ENCODE results near the gene TP73. TPM values are rescaled to one million over a fixed set of nuclear protein-coding genes. Genes with fewer than 3 reads are reported as not detected.

Gene TP73
- polyA plus RNA-seq, 1 experiment = not detected

DNA sequence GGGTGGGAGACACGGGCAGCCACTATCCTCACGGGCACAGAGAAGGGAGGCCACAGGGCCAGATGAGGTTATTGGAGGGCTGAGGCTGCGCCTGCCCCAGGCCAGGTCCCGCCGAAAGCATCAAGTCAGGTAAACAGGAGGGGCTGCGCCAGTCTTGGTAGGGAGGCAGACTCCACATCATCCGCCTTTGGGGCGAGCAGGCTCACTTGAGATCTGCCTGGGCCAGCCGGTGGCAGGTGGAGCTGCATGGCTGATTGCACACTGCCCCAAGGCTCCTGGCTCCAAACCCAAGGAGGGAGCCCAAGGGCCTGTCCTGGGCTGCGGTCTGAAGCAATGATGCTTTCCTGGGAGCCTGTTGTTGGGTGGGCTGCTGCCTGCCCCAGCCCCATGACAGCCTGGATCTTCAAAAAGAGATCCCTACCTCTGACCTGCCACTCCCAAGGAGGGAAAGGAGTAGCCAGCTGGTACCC is 124.8 kb downstream of the TP73 start:
- ChIA-PET CTCF (no interaction called here), POLR2A (no interaction called here)
- no peak overlapping the region for H3K27ac ChIP-seq (ENCODE audit: low read depth, low read length)

DNA sequence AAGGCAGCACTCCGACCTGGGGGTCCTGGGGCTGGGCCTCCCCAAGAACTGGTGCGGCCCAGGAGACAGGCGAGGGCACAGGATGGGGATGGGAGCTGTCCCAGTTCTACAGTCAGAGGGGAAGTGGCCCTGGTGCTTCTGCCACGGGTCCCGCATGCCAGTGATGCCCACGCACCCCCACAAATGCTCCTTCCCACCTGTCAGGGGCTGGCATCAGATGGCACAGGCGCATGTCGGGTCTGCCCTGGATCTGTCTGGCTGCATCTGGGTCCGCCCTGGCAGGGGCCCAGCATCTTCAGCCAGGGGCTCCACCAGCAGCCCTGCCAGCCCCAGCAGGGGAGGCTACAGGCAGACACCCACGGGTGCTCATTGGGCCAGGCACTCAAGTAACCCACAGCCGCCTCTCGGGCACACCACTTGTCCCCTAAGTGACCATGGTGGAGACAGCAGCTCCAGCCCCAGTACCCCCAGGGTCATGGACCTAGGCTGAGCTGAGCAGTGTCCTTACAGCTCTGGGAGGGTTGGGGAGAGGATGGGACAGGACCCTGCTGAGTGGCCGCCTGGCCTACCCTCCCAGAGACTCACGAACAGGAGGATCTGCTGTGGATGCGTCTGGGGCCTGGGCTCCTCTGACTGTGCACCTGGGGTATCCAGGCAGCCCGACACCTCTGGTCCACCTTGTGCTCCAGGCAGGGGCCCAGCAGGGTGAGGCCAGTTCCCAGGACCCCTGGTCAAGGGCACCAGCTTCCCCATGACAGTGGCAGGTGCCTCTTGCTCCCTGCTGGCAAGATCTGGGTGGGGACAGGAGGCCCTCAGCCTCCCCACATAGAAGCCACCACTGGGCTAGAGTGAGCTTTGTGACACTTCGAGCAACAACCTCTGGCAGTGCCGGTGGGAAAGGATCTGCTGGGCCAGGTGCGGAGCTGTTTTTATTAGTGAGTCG is 125.6 kb downstream of the TP73 start:
- TF ChIP-seq, protein P1, sequence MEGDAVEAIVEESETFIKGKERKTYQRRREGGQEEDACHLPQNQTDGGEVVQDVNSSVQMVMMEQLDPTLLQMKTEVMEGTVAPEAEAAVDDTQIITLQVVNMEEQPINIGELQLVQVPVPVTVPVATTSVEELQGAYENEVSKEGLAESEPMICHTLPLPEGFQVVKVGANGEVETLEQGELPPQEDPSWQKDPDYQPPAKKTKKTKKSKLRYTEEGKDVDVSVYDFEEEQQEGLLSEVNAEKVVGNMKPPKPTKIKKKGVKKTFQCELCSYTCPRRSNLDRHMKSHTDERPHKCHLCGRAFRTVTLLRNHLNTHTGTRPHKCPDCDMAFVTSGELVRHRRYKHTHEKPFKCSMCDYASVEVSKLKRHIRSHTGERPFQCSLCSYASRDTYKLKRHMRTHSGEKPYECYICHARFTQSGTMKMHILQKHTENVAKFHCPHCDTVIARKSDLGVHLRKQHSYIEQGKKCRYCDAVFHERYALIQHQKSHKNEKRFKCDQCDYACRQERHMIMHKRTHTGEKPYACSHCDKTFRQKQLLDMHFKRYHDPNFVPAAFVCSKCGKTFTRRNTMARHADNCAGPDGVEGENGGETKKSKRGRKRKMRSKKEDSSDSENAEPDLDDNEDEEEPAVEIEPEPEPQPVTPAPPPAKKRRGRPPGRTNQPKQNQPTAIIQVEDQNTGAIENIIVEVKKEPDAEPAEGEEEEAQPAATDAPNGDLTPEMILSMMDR (IDR thresholded peaks at IDR 0.05; ENCODE audit: low read depth, low read length) = no peak
- CTCF ChIA-PET = no interaction called here
- no peaks in the 10 kb centered on the region; the same call in 1 of the 2 replicates for H3K9me3 ChIP-seq (ENCODE audit: control insufficient read depth, insufficient read depth, low read length)
- H3K27me3 ChIP-seq (ENCODE audit: control insufficient read depth, insufficient read depth, low read length) = no peaks in the 10 kb centered on the region
- H3K27ac ChIP-seq (ENCODE audit: low read depth, low read length) = no peak overlapping the region
- DNase-seq (ENCODE audit: low read depth, low spot score) = no peak
- H3K4me3 ChIP-seq (ENCODE audit: low read depth, low read length) = no peak overlapping the region
- POLR2A ChIA-PET = no interaction called here

More for the DNA sequence above, 124.8 kb downstream of the TP73 start:
- no peak for DNase-seq (ENCODE audit: low read depth, low spot score)
- Histone ChIP-seq H3K27me3 (ENCODE audit: control insufficient read depth, insufficient read depth, low read length) (no peaks in the 10 kb centered on the region), H3K4me3 (ENCODE audit: low read depth, low read length) (no peak overlapping the region), H3K9me3 (ENCODE audit: control insufficient read depth, insufficient read depth, low read length) (no peaks in the 10 kb centered on the region; the same call in 1 of the 2 replicates)
- TF ChIP-seq, protein P1 (IDR thresholded peaks at IDR 0.05; ENCODE audit: low read depth, low read length) = no peak

GRCh38 chr1:3778590-3779264 is 126.4 kb downstream of the TP73 start:
- Histone ChIP-seq H3K9me3 (ENCODE audit: control insufficient read depth, insufficient read depth, low read length) (no peaks in the 10 kb centered on the region; the same call in 1 of the 2 replicates), H3K27ac (ENCODE audit: low read depth, low read length) (no peak overlapping the region), H3K4me3 (ENCODE audit: low read depth, low read length) (no peak overlapping the region), H3K27me3 (ENCODE audit: control insufficient read depth, insufficient read depth, low read length) (no peaks in the 10 kb centered on the region)
- no peak for DNase-seq (ENCODE audit: low read depth, low spot score)
- TF ChIP-seq, protein P1 (IDR thresholded peaks at IDR 0.05; ENCODE audit: low read depth, low read length) = no peak
- ChIA-PET POLR2A (no interaction called here), CTCF (no interaction called here)

- H3K27ac ChIP-seq (ENCODE audit: low read depth, low read length) = no peak overlapping the region
- TF ChIP-seq, protein P1 (IDR thresholded peaks at IDR 0.05; ENCODE audit: low read depth, low read length) = no peak
- ChIA-PET POLR2A (no interaction called here), CTCF (no interaction called here)
- H3K27me3 ChIP-seq (ENCODE audit: control insufficient read depth, insufficient read depth, low read length) = no peaks in the 10 kb centered on the region
- no peak overlapping the region for H3K4me3 ChIP-seq (ENCODE audit: low read depth, low read length)
- H3K9me3 ChIP-seq (ENCODE audit: control insufficient read depth, insufficient read depth, low read length) = no peaks in the 10 kb centered on the region; the same call in 1 of the 2 replicates
- DNase-seq (ENCODE audit: low read depth, low spot score) = no peak
These were observed 127.1 kb downstream of the TP73 start for GRCh38 chr1:3779265-3779911.
